Measurements from ENCODE around the gene CDH5.

CDH5 gene

GRCh38 chr16:66395806-66396555 is 29.5 kb downstream of the CDH5 start:
- DNase-seq = no peak

GRCh38 chr16:66397736-66398433 is 31.4 kb downstream of the CDH5 start:
- DNase-seq = no peak

- DNase-seq = no peak
These were observed 32.5 kb downstream of the CDH5 start for GRCh38 chr16:66399031-66399430.

- no peak for DNase-seq
These were observed 33.4 kb downstream of the CDH5 start for GRCh38 chr16:66399930-66400329.

GRCh38 chr16:66400503-66401380 is 34.3 kb downstream of the CDH5 start:
- DNase-seq = no peak

- no peak for DNase-seq
These were observed 35.1 kb downstream of the CDH5 start for GRCh38 chr16:66401610-66402009.

- DNase-seq = no peak
These were observed 35.7 kb downstream of the CDH5 start for GRCh38 chr16:66402166-66402565.

- no peak for DNase-seq
These were observed 36.2 kb downstream of the CDH5 start for GRCh38 chr16:66402591-66403230.

GRCh38 chr16:66403531-66404145 is 37.1 kb downstream of the CDH5 start:
- no peak for DNase-seq

GRCh38 chr16:66405057-66405783 is 38.7 kb downstream of the CDH5 start:
- DNase-seq = no peak

GRCh38 chr16:66406534-66407221 is 40.2 kb downstream of the CDH5 start:
- DNase-seq = peak; percentile 96

- DNase-seq = no peak
These were observed 41.9 kb downstream of the CDH5 start for GRCh38 chr16:66408163-66409048.

GRCh38 chr16:66409156-66409555 is 42.7 kb downstream of the CDH5 start:
- no peak for DNase-seq

- no peak for DNase-seq
These were observed 45.7 kb downstream of the CDH5 start for GRCh38 chr16:66412182-66412581.

GRCh38 chr16:66414891-66415290 is 48.4 kb downstream of the CDH5 start:
- no peak for DNase-seq

- no peak for DNase-seq
These were observed 49.6 kb downstream of the CDH5 start for GRCh38 chr16:66416136-66416535.

GRCh38 chr16:66416939-66417700 is 50.6 kb downstream of the CDH5 start:
- DNase-seq = no peak

- peak; percentile 5 for DNase-seq
These were observed 51.9 kb downstream of the CDH5 start for GRCh38 chr16:66418165-66418962.

Measured in stimulated activated CD8-positive, alpha-beta memory T cell treated with anti-CD3 and anti-CD28 coated beads, Interleukin-4, amount 100 ng/mL, for 48 hours (primary cell).